GM19455 (cell line): ENCODE measurements around the gene PRTFDC1.
"Not testable (repeated sequence)": the region's sequence is repeated elsewhere in the genome, so short reads cannot be mapped to it uniquely, and the experiment has no call there.

ENCODE experiments used
- ATAC-seq: cut with Tn5 transposase; IDR thresholded peaks from one replicate; pipeline ENCODE4 v1.9.1; 2021; ENCODE audit not compliant: unreplicated experiment

The PRTFDC1 gene

DNA sequence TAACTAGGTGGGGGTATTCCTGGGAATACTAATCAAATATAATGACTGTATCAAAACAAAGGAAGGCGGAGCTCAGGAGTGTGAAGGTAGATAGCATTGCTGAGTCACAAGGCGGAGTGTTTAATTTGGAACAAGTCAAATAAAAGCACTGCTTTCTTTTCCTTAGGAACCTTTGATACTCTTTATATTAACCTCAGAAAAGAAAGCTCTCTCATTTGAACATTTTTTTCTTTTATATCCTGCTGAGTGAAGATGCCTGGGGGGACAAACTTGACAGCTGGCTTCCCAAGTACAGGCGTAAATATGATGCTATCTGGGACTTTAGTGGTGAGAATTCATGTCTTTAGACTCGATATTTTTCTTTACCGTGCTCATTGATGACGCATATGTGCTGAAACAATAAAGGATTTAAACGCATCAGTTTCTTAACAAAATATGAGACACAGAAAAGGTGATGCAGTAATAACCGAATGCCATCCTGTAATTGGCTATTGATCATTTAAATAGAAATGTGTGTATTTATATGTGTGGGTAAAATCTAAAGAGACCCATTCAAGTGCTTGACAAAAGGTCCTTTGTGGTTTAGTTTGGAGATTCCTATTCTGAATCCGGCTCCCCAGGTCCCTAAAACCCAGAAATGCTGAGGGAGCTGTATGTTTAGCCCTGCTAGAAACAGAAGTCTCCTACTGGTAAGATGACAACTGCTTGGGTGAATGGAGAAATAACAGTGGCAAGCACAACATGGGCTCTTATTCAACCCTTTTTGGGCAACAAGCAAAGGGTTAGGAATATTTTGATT lies 102.7 kb downstream of the PRTFDC1 start:
- no peak for ATAC-seq

DNA sequence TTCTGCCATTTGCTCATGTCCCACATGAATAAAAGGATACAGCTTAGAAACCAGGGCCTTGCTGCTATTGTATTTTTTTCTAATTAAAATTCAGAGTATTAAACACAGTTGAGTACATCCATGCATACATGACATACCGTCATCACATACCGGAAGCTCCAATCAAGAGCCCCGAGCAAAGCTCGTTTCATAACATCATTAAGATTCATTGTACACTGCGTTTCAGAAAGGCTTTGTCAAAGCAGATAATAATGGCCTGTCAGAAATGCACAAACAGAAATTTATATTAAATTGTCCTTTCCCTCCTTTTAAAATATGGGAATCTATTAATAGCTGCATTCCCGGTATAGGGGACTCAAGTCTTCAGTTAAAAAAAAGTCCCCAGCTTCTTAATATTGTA lies 103.4 kb downstream of the PRTFDC1 start:
- no peak for ATAC-seq

DNA sequence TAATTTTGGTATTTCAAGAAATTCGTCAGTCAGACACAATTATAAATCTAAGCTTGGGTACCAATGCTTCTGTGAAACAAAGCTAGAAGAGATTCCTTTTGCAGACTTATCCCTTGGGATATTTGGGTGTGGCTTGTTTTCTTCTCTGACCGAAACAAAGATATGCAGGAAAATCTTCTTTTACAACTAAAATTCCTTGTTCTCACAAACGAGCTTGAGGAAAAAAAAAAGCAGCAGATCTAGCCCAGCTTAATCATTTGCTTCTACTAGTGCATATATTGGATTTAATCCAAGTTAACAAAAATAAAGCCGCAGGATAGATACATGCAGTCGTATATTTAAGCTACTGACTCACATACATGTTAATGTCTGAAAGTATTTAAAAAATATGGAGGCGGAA lies 104.2 kb downstream of the PRTFDC1 start:
- ATAC-seq, result no peak

DNA sequence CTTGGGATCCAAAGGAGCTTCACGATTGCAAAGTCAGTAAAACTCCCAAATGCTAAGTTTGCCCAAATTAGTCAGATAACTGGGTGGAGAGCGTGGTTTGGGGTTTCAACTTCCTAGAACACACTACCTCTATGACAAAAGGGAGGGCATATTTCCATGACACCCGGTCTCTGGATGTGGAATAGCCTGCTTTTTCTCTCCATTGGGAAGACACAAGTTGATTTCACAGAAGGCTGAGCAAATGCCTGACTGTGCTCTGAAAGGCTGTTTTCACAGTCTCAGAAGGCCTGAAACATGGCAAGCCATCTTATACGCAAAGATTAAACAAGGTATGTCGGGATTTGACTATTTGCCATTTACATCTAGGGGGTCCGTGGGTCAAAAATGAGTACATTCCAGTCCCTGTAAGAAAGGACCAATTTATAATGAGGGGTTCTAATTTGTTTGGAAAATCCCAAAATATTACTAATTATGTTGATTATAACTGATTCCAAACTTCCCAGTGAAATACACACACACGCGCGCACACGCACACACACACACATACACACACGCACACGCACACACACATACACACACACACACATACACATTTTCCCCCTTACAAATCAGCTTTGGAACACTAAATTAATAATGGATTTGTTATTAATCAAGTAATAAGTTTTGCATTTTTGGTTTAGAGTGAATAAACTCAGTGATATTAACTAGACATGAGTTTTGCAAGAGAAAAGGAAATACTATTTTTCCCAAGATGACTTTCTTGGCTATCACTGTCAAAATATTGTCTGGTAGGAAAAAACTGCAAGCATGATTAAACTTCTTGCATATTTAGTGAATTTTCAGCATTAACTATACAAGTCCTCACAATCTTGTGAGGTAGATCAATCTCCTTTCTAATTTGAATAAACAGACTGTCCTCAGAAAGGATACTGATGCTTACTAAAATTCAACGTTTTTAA lies 105.0 kb downstream of the PRTFDC1 start:
- no peak for ATAC-seq

DNA sequence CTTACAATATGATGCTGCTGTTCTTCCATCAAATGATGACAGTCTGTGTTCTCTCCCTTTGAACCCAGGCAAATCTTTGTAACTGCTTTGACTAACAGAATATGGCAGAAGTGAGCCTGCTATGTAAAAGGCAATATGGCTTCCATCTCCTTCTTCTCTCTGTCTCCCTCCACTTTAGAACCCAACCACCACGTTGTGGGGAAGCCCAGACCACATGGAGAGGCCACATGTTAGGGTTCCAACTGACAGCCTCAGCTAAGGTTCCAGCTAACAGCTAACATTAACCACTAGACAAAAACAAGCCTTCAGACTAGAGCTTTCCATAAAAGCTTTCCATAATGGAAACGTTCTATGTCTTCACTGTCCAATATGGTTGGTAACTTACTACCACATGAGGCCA lies 107.7 kb downstream of the PRTFDC1 start:
- ATAC-seq, result no peak

DNA sequence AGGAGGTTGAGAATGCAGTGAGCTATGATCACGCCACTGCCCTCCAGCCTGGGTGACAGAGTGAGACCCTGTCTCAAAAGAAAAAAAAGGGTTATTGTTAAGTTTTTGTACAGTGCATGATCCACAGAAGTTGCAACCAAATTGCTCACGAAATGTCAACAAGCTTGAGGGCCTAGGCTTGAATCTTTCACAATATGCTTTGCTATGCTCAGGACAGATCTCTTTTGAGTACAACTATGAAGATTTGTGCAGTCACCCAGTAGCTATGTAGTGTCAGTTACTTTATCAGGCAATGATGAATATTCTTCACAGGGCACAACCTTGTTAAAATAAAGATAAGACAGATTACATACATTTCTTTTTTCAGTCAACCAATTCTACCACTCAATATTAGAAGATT lies 109.2 kb downstream of the PRTFDC1 start:
- ATAC-seq, result no peak

DNA sequence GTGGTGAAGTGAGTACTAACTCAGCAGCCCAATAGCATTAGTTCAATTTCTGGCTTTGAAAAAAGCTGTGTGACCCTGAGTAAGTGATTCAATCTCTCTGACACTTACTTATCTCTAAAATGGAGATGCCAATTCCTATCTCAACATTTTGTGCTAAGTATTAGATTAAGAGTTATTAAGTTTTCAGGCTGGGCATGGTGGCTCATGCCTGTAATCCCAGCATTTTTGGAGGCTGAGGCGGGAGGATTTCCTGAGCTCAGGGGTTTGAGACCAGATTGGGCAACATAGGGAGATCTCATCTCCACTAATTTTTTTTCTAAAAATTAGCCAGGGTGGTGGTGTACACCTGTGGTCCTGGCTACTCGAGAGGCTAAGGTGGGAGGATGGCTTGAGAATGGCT lies 109.5 kb downstream of the PRTFDC1 start:
- no peak for ATAC-seq

DNA sequence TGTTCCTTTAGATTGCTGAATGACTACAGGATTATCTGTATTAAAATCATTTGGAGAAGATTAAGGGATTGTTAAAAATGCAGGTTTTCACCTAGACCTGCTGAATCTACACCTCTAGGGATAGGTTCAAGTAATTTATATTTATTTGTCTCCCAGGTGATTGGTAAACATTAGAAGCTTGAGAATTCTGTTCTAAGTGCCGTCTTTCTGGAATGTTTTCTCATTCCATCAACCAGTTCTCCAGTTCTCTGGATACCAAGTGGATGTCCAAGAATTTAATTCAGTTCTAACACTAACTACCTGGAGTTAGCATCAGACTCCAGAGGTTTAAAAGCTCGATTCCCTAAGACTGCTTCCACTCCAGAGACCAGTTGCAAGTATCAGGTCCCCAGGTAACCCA lies 110.9 kb downstream of the PRTFDC1 start:
- no peak for ATAC-seq

DNA sequence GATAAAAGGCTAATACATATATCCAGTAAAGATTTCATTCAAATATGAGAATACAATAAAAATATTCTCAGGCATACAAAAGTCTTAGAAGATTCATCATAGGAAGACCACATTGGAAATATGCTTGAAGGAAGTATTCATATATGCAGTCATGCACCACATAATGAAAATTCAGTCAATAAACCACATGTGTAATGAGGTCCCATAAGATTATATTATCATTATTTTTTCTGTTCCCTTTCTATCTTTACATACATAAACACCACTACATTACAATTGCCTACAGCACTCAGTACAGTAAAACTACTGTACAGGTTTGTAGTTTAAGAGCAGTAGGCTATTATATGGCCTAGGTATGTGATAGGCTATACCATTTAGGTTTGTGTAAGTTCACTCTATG lies 111.6 kb downstream of the PRTFDC1 start:
- no peak for ATAC-seq

DNA sequence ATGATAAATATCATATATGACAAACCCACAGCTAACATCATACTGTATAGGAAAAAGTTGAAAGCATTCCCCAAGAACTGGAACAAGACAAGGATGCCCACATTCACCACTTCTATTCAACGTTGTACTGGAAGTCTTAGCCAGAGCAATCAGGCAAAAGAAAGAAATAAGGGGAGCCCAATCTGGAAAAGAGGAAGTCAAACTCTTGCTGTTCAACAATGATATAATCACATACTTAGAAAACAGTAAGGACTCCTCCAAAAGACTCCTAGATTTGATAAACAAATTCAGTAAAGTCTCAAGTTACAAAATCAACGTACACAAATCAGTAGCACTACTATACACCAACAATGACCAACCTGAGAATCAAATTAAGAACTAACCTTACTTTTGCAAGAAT lies 114.6 kb downstream of the PRTFDC1 start:
- ATAC-seq, result not testable (repeated sequence)

DNA sequence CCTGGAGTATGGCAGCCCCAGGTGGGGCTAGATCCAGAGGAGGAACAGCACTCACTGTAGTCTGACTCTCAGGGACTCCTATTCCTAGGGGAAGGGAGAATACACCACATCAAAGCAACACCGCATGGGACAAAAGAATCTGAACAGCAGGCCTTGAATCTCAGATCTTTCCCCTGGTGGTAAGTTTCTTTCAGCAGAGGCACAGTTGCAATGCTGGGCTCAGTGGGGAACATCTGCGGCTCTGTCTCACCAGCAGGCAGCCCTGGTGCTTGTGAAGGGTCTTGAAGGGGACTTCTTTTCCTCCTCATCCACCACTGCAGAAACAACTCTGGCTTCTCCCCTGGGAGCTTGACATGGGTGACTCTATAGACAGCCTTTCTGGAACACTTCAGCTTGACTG lies 117.5 kb downstream of the PRTFDC1 start:
- no peak for ATAC-seq

DNA sequence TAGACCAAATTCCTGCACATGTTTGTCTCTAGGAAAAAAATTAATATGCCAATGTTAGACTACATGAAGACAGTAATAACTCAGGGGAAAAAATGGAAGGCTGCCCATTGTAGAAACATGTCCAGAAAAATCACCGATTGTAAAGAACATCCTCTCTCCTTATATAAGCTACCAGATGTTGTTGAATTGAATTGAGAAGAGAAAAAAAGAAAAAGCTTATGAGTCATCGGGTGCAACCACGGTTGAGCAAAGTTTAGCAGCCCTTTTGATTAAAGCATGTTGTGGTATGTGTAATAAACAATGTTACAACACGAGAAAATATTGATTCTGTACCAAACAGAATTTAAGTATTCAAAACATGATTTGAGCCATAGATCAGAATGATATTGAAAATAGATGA lies 126.4 kb downstream of the PRTFDC1 start:
- ATAC-seq, result no peak

DNA sequence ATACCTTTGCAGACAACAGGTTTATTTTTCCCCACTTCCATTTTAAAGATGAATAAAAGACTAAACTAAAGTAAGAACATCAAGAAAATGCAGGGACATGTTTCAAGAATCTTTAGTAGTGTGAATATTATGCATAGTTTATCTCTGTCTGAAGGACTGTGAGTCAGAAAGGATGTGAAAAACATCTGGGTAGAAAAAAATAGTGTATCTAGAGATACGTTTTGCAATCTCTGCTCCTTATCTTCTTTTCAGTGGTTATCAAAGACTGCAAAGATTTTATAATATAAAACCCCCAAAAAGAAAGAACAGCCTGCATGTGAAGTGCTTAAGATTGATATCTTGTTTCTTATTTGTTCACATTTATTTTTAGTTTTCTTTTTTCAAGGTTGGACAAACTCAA lies 126.9 kb downstream of the PRTFDC1 start:
- no peak for ATAC-seq

DNA sequence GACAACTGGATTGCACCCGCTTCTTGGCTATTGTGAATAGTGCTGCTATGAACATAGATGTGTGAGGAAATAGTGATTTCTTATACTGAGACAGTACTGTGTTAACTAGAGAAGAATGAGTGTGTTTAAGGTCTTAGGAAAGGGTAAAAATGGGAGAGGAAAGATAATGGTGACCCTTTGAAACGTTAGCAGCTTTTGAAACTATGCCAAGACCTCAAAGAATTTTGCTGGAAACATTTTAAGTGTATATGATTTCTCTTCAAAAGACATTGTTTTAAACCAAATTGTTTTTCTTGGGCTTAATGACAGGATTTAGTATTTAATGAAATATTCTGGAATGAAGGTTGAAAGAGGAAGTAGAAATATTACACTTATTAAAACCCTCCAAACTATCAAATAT lies 127.9 kb downstream of the PRTFDC1 start:
- ATAC-seq, result no peak

DNA sequence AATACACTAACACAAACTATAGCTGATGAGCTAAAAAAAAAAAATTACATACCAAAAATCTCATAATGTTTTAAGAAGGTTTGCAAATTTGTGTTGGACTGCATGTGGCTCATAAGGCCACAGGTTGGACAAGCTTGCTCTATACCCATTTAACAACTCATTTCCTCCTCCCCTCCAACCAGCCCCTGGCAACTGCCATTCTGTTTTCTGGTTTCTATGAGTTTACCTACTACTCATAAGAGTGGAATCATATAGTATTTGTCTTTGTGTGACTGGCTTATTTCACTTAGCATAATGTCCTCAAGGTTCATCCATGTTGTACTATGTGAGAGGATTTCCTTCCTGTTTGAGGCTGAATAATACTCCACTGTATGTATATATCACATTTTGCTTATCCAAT lies 128.3 kb downstream of the PRTFDC1 start:
- no peak for ATAC-seq

DNA sequence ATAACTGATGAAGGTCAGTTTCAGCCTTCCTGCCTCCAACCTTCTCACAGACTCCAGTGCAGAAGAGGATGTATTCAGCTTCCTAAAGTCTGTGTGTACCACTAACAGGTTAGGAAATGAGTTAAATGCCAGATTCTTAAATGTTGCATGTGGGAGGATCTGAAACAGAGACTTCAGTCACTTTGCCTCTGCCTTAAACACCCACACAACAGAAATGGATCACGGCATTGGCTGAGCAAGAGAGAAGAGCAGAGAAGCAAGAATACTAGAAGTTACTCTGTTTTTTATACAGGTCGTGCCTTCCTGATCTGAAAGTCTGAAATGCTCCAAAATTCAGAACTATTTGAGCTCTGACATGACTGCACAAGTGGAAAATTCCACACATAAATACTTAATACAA lies 129.8 kb downstream of the PRTFDC1 start:
- ATAC-seq, result peak; percentile 76

DNA sequence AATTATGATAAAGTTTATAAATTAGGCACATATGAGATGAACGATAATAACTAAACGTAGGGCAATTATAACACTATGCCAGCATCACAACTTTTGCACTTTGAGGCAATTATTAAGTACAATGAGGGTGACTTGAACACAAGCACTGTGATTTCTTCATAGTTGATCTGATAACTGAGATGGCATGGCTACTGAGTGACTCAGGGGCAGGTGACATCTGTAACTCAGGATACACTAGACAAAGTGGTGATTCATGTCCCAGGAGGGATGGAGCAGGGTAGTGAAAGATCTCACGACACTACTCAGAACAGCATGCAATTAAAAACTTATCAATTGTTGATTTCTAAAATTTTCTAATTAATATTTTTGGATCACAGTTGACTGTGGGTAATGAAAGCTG lies 130.4 kb downstream of the PRTFDC1 start:
- no peak for ATAC-seq

DNA sequence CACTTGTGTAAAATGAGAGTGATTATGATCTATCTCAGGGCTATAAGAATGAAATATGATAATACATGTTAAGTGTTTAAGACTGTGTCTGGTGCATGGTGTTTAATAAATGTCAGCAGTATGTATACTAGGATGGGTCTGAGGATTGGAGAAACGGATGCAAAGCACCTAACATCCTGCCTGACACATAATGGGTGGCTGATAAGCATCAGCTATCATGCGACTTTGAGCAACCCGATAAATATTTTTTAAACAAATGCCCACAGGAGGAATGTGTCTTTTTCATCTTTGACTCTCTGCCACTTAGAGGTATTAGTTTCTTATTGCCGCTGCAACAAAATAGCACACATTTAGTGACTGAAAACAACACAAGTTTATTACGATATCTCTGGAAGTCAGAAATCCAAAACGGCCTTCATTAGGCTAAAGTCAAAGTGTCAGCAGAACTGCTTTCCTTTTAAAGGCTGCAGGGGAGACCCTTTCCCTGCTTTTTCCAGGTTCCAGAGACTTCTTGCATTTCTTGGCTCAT lies 135.5 kb downstream of the PRTFDC1 start:
- no peak for ATAC-seq

DNA sequence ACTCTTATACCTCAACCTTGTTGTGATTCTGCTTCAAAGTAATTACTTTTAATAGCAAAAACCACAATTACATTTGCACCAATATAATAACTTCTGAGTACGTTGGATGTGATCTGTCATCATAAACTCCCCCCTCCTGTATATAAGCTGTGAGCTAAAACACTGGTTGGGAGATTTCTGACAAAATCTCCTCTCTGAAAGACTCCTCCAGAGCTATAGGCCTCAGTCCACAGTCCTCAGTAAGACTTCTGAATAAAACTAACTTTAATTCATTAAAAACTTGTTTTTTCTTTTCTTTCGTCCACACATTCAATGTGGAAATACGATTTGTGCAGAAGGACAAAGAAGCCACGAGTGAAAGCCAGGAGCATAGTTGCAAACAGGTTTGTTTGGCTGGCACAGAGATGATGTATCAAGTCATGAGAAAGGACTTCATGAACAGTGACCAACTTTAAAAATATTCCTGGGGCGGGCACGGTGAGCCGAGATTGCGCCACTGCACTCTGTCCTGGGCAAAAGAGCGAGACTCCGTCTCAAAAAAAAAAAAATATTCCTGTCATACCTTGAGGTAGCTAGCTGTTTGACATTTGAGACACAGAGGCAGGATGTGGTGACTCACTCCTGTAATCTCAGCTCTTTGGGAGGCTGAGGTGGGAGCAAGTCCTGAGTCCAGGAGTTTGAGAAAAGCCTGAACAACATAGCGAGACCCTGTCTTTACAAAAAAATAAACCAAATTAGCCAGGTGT lies 137.7 kb downstream of the PRTFDC1 start:
- ATAC-seq, result no peak

DNA sequence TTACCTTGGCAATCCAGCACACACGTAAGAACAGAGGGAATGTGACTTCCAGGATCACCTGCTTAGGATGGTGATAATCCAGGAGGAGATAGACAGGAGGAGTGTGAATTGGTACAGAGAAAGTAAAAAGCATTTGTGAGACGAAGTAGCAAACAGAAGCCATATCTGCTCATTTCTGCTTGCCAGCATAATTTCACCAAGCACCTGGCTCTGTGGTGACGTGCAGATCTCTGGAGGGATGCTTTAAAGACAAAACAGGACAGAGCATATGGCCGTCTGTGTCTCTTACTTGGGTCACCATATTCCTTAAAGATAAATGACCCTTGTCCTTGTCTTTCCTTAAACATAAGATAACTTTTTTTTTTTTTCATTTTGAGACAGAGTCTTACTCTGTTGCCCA lies 138.6 kb downstream of the PRTFDC1 start:
- no peak for ATAC-seq

DNA sequence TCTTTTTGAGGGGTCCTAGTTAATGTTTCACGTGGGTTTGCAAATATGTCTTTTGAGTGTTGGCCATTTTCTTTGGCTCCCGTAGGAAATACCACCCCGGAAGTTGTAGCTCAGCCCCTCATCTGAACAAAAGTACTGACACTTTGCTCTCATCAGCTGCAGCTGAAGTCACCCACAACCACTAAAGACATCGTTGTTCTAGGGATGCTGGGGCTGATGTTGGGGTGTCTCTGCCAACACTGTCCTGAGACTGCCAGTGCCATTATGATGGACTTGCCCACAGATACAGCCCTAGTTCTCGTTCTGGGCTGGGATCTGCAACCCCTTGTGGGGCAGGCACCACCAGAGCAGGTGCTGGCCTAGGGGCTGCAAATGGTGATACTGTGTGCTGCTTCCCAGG lies 146.1 kb downstream of the PRTFDC1 start:
- no peak for ATAC-seq
